ENCODE data around the gene CCDC80.
A peak's percentile ranks its signal among the peaks of the same experiment; 100 is the strongest.

Gene CCDC80

GRCh38 chr3:112647122-112647521 lies 6.2 kb upstream of the CCDC80 start:
- Histone ChIP-seq H3K9me3 (no peaks in the 10 kb centered on the region), H3K27ac (no peak overlapping the region), H3K4me2 (no peak overlapping the region), H4K20me1 (no peaks in the 10 kb centered on the region), H3K27me3 (no peaks in the 10 kb centered on the region), H3K9ac (no peak overlapping the region), H3K4me1 (no peaks in the 10 kb centered on the region), H3K36me3 (no peaks in the 10 kb centered on the region), H3K4me3 (no peak overlapping the region)
- TF ChIP-seq Cebpa-rat (IDR thresholded peaks at IDR 0.05): no peak

DNA sequence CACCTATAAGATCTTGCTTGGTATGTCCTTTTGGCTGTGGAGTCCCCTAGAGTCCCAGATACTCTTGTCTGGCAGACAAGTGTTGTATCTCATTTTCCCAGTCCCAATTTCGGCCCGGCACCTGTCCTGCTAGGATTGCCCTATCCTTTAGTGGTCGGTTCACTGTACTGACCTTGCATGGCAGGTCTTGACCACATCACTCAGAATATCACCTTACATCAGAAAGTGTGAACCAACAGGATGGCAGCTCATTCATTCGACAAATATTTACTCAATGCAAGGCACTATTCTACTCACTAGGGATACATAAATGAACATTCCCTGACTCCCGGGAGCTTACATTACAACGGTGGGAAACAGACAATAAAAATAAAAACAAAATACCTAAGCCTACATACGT lies 5.7 kb upstream of the CCDC80 start:
- no peaks in the 10 kb centered on the region for H3K4me1 ChIP-seq
- H3K9me3 ChIP-seq: no peaks in the 10 kb centered on the region
- H3K9ac ChIP-seq: no peak overlapping the region
- H3K36me3 ChIP-seq: no peaks in the 10 kb centered on the region
- H3K27ac ChIP-seq: no peak overlapping the region
- TF ChIP-seq Cebpa-rat (IDR thresholded peaks at IDR 0.05): no peak
- H3K27me3 ChIP-seq: no peaks in the 10 kb centered on the region
- H3K4me2 ChIP-seq: no peak overlapping the region
- no peak overlapping the region for H3K4me3 ChIP-seq
- H4K20me1 ChIP-seq: no peaks in the 10 kb centered on the region

DNA sequence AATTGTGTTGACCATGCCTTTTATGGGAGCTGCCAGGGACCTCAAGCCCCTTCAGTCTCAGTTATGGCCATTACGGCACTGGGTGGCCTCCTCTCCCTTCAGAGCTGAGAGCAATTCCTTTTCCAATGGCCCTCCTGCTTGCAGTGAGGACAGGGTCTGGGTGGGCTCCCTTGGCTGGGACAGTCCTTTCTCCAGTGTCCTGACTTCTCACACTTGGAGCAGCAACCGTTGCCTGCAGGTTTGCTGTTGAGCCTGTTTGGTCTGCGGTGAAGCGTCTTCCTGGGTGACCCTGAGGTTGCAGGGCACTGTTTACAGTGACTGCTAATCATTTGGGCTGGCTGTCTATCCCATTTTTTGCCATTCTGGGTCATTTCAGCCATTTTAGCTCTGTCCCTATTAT lies 3.5 kb upstream of the CCDC80 start:
- Histone ChIP-seq H3K4me2 (no peak overlapping the region), H3K9ac (no peak overlapping the region), H3K4me1 (no peaks in the 10 kb centered on the region), H3K27me3 (0 out of 2 replicates have a peak, but pooled peaks cover 5% of the 10 kb centered on the region), H3K36me3 (no peaks in the 10 kb centered on the region), H3K9me3 (no peaks in the 10 kb centered on the region), H3K4me3 (no peak overlapping the region), H4K20me1 (no peaks in the 10 kb centered on the region), H3K27ac (no peak overlapping the region)
- TF ChIP-seq Cebpa-rat (IDR thresholded peaks at IDR 0.05): no peak

GRCh38 chr3:112643621-112644240 lies 2.8 kb upstream of the CCDC80 start:
- H3K9ac ChIP-seq: no peak overlapping the region
- H4K20me1 ChIP-seq: no peaks in the 10 kb centered on the region
- no peak overlapping the region for H3K27ac ChIP-seq
- H3K36me3 ChIP-seq: no peaks in the 10 kb centered on the region
- no peak for TF ChIP-seq Cebpa-rat (IDR thresholded peaks at IDR 0.05)
- H3K4me1 ChIP-seq: no peaks in the 10 kb centered on the region
- H3K27me3 ChIP-seq: 0 out of 2 replicates have a peak, but pooled peaks cover 5% of the 10 kb centered on the region
- no peaks in the 10 kb centered on the region for H3K9me3 ChIP-seq
- no peak overlapping the region for H3K4me2 ChIP-seq
- H3K4me3 ChIP-seq: no peak overlapping the region

DNA sequence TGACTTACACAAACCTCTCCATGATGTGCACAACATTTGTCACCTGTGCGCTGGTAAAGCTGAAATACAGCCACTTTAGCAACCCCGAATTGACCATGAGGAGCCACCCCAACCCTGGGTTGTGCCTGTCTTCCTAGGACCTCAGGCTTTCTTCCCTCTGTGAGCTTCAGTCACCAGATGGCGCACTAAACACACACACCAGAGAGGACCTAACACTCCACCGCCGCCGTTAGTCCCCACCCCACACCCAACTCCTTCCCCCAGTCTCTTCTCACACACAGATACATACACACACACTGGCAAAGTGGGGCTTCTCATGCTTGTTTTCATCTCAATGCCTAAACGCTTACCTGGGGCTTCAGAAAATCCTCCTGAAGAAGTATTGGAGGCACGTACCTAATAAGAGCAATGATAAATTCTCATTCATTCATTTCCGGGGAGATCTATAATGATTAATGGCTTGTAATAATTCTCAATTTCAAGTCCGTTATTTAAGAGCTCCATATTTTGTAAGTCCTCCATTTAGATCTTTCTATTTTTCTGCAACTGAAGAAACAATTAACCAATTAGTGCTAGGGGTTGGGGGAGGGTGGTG lies 2.1 kb upstream of the CCDC80 start:
- H3K36me3 ChIP-seq: no peaks in the 10 kb centered on the region
- H3K4me1 ChIP-seq: no peaks in the 10 kb centered on the region
- H3K4me2 ChIP-seq: peak overlapping the region; percentile 36
- no peak overlapping the region for H3K27ac ChIP-seq
- no peaks in the 10 kb centered on the region for H4K20me1 ChIP-seq
- no peak for TF ChIP-seq Cebpa-rat (IDR thresholded peaks at IDR 0.05)
- H3K9me3 ChIP-seq: no peaks in the 10 kb centered on the region
- 0 out of 2 replicates have a peak, but pooled peaks cover 5% of the 10 kb centered on the region for H3K27me3 ChIP-seq
- no peak overlapping the region for H3K9ac ChIP-seq
- no peak overlapping the region for H3K4me3 ChIP-seq

DNA sequence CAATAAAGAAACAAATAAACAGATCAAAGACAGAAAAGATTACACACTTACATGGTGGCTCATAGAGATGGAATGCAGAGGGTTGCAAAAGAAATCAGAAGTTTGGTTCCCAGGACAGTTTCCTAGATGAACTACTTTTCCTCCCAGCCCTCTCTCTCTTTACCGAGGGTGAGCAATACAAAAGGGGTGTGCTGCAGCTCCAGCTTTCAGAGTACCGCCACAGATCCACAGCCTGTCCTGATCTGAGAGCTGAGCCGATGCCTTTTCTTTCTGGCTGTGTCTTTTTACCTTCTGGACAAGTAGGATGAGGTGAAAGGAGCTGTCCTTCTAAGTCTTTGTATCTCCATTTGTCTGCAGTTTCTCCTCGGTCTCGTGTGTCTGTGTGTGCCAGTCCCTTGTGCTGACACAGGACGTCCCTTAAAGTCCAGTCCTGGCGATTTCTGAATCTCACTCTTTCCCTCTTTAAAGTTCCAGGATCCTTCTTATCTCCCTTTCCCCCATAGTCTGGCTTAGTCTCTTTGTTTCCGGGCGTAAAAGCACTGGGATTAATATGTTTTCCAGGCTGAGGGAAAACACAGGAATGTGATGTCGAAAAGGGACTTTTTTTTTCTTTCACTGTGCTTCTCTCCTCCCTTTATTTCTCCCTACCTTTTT lies 540 bp downstream of the CCDC80 start:
- Histone ChIP-seq H3K9me3 (no peaks in the 10 kb centered on the region), H3K36me3 (no peaks in the 10 kb centered on the region), H4K20me1 (no peaks in the 10 kb centered on the region), H3K9ac (no peak overlapping the region), H3K4me3 (no peak overlapping the region), H3K27ac (no peak overlapping the region), H3K4me1 (no peaks in the 10 kb centered on the region), H3K4me2 (no peak overlapping the region), H3K27me3 (0 out of 2 replicates have a peak, but pooled peaks cover 5% of the 10 kb centered on the region)
- TF ChIP-seq Cebpa-rat (IDR thresholded peaks at IDR 0.05): no peak

- H3K4me2 ChIP-seq: no peak overlapping the region
- 0 out of 2 replicates have a peak, but pooled peaks cover 5% of the 10 kb centered on the region for H3K27me3 ChIP-seq
- no peaks in the 10 kb centered on the region for H3K4me1 ChIP-seq
- no peak overlapping the region for H3K27ac ChIP-seq
- H3K4me3 ChIP-seq: no peak overlapping the region
- no peaks in the 10 kb centered on the region for H3K36me3 ChIP-seq
- no peak overlapping the region for H3K9ac ChIP-seq
- no peak for TF ChIP-seq Cebpa-rat (IDR thresholded peaks at IDR 0.05)
- no peaks in the 10 kb centered on the region for H4K20me1 ChIP-seq
- no peaks in the 10 kb centered on the region for H3K9me3 ChIP-seq
These were observed 1.3 kb downstream of the CCDC80 start for GRCh38 chr3:112639455-112640225.

DNA sequence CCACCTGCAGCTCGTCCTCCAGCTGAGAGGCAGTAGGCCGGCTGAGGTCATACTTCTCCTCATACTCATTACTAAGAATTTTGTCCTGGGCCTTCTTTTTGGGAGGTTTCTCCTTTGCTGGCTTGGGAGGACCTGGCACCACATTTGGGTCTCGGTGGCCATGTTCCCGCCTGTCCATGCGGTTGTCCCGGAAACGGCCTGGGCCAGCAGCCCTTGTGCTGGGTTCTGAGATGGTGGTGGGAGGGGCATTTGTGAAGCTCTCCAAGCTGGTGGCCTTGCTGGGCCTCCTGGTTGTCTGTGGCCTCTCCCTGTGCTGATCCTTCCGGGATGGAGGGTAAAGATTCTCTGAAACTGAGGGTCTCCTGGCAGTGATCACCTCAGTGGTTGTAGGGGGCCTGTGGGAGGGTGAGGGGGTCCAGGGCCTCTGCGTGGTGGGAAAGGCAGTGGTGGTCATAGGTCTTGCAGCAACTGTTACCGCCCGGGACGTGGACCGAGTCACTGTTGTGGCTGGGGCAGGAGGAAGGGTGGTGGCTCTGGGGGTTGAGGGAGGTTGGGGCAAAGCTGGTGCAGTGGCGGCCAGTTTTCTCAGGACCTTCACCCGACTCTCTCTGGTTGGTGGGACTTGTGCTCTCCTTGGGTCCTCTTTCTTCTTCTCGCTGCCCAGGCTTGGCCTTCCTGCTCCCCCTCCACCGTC lies 2.5 kb downstream of the CCDC80 start:
- H3K9ac ChIP-seq: no peak overlapping the region
- no peaks in the 10 kb centered on the region for H3K4me1 ChIP-seq
- no peaks in the 10 kb centered on the region for H4K20me1 ChIP-seq
- H3K4me2 ChIP-seq: no peak overlapping the region
- no peak overlapping the region for H3K27ac ChIP-seq
- TF ChIP-seq Cebpa-rat (IDR thresholded peaks at IDR 0.05): no peak
- no peaks in the 10 kb centered on the region for H3K9me3 ChIP-seq
- H3K36me3 ChIP-seq: no peaks in the 10 kb centered on the region
- H3K4me3 ChIP-seq: no peak overlapping the region
- 0 out of 2 replicates have a peak, but pooled peaks cover 5% of the 10 kb centered on the region for H3K27me3 ChIP-seq

DNA sequence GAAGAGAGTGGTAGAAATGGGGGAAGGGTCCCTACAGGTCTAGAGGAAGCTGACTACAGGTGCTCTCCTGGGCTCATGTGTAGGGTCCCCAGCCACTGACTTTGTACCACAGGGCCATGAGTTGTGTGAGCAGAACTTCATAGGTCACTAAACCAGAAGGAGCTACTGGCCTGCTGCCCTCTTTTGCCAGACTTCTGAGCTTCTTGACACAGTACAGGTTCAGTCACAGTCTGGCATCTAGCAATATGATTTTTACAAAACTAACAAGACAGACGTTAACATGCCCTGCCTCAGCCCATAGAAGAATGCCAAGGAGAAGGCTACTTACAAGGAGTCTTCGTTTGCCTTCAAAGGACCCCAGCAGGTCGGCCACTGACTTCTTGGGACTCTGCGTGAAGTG lies 3.2 kb downstream of the CCDC80 start:
- Histone ChIP-seq H4K20me1 (no peaks in the 10 kb centered on the region), H3K4me2 (no peak overlapping the region), H3K27me3 (0 out of 2 replicates have a peak, but pooled peaks cover 5% of the 10 kb centered on the region), H3K36me3 (no peaks in the 10 kb centered on the region), H3K9ac (no peak overlapping the region), H3K4me1 (no peaks in the 10 kb centered on the region), H3K9me3 (no peaks in the 10 kb centered on the region), H3K27ac (no peak overlapping the region), H3K4me3 (no peak overlapping the region)
- no peak for TF ChIP-seq Cebpa-rat (IDR thresholded peaks at IDR 0.05)
